ENCODE data around the gene APC2.
"Not testable (repeated sequence)": the region's sequence is repeated elsewhere in the genome, so short reads cannot be mapped to it uniquely, and the experiment has no call there.

APC2 gene

DNA sequence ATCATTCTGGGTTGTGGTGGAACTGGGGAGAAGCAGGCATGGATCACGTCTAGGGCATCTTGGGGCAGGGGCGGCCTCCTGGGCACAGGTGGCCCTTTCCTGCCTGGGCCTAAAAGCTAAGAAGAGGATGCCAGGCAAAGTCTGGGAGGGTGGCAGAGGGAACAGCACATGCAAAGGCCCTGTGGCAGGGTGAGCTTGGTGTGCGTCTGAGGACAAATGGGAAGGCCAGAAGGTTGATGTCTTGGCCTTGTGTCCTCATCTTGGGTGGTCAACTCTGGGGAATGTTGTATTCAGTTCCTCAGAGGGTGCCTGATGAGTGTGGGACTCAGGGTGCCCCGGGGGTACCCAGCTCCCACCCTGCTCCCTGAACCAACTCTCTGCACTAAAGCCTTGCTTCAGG, 68.5 kb downstream of the APC2 start:
- TF ChIP-seq, protein P1, sequence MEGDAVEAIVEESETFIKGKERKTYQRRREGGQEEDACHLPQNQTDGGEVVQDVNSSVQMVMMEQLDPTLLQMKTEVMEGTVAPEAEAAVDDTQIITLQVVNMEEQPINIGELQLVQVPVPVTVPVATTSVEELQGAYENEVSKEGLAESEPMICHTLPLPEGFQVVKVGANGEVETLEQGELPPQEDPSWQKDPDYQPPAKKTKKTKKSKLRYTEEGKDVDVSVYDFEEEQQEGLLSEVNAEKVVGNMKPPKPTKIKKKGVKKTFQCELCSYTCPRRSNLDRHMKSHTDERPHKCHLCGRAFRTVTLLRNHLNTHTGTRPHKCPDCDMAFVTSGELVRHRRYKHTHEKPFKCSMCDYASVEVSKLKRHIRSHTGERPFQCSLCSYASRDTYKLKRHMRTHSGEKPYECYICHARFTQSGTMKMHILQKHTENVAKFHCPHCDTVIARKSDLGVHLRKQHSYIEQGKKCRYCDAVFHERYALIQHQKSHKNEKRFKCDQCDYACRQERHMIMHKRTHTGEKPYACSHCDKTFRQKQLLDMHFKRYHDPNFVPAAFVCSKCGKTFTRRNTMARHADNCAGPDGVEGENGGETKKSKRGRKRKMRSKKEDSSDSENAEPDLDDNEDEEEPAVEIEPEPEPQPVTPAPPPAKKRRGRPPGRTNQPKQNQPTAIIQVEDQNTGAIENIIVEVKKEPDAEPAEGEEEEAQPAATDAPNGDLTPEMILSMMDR (IDR thresholded peaks at IDR 0.05; ENCODE audit: borderline replicate concordance, insufficient read depth, low read depth, low read length), result no peak
- no peak overlapping the region for H3K4me3 ChIP-seq (ENCODE audit: low read depth, low read length)

DNA sequence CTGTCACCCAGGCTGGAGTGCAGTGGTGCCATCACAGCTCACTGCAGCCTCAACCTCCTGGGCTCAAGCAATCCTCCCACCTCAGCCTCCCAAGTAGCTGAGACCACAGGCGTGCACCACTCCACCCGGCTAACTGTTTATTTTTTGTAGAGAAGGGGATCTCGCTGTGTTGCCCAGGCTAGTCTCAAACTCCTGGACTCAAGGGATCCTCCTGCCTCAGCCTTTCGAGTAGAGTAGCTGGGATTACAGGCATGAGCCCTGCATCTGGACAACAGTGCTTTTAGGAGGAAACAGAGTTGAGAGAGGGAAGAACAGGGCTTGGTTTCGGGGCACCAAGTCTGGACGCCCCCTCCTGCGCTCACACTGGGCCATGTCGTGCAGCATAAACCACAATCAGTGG, 69.9 kb downstream of the APC2 start:
- not testable (repeated sequence) for H3K4me3 ChIP-seq (ENCODE audit: low read depth, low read length)

DNA sequence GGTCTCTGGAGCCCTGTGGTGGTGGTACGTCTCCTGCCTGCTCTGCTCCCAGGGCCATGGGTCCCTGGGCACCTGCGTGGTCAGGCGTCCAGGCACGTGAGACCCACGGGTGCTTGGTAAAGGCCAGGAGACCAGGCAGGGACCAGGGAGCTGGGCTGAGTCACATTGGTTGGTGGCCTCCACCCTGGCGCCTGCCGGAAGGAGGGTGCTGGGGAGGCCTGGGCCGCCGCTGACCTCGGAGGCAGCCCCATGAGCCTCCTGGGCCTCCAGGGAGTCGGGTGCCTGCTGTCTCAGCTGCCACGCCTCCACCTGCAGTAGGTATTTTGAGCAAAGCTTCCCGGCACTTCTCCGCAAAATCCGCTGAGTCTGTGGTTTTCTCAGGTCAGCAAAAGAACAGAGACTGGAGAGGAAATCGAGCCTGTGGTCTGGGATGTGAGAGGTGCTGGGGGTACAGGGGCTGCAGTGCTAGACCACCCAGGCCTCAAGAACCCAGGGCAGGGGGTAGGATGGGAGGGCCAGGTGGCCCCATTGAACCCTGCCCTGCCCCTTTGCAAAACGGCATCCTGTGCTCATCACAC, 70.4 kb downstream of the APC2 start:
- no peak overlapping the region for H3K4me3 ChIP-seq (ENCODE audit: low read depth, low read length)
- TF ChIP-seq, protein P1 (IDR thresholded peaks at IDR 0.05; ENCODE audit: borderline replicate concordance, insufficient read depth, low read depth, low read length), result no peak

DNA sequence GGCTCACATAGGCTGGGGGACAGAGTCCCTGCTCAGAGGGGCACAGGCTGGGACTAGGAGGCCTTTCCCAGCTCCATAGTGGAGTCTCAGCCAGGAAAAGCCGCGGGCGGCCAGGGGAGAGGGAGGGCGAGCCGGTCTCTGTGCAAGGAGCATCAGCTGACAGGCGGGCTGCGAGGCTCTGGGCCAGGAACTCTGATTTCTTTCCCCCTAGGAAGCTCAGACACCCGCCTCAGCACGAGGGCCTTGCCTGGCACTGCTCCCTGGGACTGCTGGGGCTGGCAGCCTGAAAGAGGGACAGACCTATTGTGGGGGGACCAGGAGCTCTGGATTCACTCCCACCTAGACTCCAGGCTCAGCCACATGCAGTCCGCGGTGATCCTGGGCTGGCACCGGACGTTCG, 71.7 kb downstream of the APC2 start:
- TF ChIP-seq, protein P1 (IDR thresholded peaks at IDR 0.05; ENCODE audit: borderline replicate concordance, insufficient read depth, low read depth, low read length), result no peak
- no peak overlapping the region for H3K4me3 ChIP-seq (ENCODE audit: low read depth, low read length)

DNA sequence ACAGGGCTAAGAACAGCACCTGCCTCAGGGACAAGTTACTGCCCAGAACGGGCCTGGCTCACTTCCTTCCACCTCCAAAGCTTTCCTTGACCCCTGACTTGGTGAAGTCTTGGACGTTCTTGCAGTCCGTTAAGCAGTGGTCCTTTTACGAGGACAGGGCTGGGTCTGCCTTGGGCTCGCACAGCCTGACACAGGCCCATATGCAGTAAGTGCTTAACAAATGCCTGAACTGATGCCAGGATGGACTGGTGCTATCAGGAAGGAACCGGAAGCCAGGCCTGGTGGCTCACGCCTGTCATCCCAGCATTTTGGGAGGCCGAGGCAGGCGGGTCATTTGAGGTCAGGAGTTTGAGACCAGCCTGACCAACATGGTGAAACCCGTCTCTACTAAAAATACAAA, 72.1 kb downstream of the APC2 start:
- no peak overlapping the region for H3K4me3 ChIP-seq (ENCODE audit: low read depth, low read length)
- TF ChIP-seq, protein P1 (IDR thresholded peaks at IDR 0.05; ENCODE audit: borderline replicate concordance, insufficient read depth, low read depth, low read length), result no peak

DNA sequence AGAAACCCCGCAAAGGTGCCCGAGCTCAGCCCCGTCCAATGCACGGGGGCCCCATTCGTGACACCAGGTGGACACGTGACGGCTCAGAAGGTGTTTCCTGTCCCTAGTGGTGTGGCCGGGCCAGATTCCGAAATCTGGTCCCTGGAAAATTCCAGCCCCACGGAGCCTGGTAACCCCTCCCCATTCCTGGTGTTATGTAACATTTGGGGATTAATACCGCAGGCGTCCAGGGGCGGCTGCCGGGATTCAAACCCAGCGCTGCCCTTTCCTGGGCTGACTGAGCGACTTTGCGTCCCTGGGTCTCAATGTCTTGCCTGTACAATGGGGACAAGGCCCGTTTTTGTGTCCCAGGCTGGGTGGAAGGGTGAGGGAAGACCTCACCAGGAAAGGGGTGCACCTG, 72.9 kb downstream of the APC2 start:
- no peak overlapping the region for H3K4me3 ChIP-seq (ENCODE audit: low read depth, low read length)
- TF ChIP-seq, protein P1 (IDR thresholded peaks at IDR 0.05; ENCODE audit: borderline replicate concordance, insufficient read depth, low read depth, low read length), result no peak
